Activated T-cell treated with anti-CD3 and anti-CD28 coated beads, Interleukin-2, amount 50 U/mL, for 24 hours (primary cell): Measurements from ENCODE around the gene ARHGAP1.
A peak's percentile ranks its signal among the peaks of the same experiment; 100 is the strongest.
"Not testable (repeated sequence)": the region's sequence is repeated elsewhere in the genome, so short reads cannot be mapped to it uniquely, and the experiment has no call there.

Experiments
- DNase-seq: peaks from one replicate; pipeline ENCODE4 v3.0.0-alpha.2; 2020
- H3K27ac Mint-ChIP-seq: 2 replicates; pipeline ENCODE4 v1.8.0; 2020; ENCODE audit warnings: mild to moderate bottlenecking, mixed read lengths
- H3K27me3 Mint-ChIP-seq: 2 replicates; pipeline ENCODE4 v1.8.0; 2020; ENCODE audit warnings: mixed read lengths
- H3K36me3 Mint-ChIP-seq: 2 replicates; pipeline ENCODE4 v1.8.0; 2020; ENCODE audit warnings: low read depth, mixed read lengths
- H3K4me1 Mint-ChIP-seq: 2 replicates; pipeline ENCODE4 v1.8.0; 2020; ENCODE audit warnings: low read depth, mixed read lengths
- H3K4me3 Mint-ChIP-seq: 2 replicates; pipeline ENCODE4 v1.8.0; 2020; ENCODE audit warnings: mild to moderate bottlenecking, moderate library complexity, mixed read lengths
- H3K9me3 Mint-ChIP-seq: 2 replicates; pipeline ENCODE4 v1.8.0; 2020; ENCODE audit warnings: mixed read lengths

ARHGAP1 gene

DNA sequence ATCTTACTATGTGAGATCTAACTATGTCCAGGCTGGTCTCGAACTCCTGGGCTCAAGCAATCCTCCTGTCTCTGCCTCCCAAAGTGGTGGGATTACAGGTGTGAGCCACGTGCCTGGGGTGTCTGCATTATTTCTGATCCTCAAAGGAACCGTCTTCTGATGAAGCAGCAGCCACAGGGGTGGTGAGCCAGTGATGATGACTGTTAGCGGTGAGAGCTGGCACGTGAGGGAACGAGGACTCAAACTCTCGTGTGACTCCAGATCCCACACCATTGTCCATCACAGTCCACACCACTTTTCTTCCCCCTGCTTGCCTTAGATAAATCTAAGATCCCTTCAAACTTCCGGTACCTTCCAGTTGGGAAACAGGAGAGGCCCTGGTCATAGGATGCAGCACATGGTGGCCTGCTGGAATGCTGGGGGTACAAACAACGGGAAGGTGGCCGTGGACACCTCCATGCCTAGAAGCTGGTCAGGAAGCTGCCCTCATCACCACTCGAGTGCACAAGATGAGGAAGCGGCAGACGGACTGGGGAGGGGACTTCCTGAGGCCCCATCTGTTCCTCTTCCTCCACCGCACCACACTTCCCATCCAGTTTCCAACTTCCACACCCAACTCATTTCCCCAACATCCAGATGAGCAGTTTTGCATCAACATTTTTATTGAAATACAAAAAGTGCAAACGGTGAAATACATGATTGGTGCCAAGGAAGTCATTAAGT, 23.8 kb downstream of the ARHGAP1 start:
- Mint-ChIP-seq H3K4me1 (peaks cover 58% of the 10 kb centered on the region), H3K4me3 (no peak overlapping the region), H3K27me3 (no peaks in the 10 kb centered on the region), H3K27ac (peak overlapping the region; percentile 79), H3K9me3 (no peaks in the 10 kb centered on the region), H3K36me3 (peaks cover 85% of the 10 kb centered on the region)
- no peak for DNase-seq

- Mint-ChIP-seq H3K27me3 (no peaks in the 10 kb centered on the region), H3K4me3 (no peak overlapping the region), H3K4me1 (peaks cover 65% of the 10 kb centered on the region), H3K9me3 (no peaks in the 10 kb centered on the region), H3K36me3 (peaks cover 82% of the 10 kb centered on the region), H3K27ac (peak overlapping the region; percentile 89)
- DNase-seq, result no peak
Observed at GRCh38 chr11:46675949-46676348, 24.5 kb downstream of the ARHGAP1 start.

GRCh38 chr11:46675288-46675851, 25.0 kb downstream of the ARHGAP1 start:
- DNase-seq, result no peak
- H3K4me1 Mint-ChIP-seq, result peaks cover 70% of the 10 kb centered on the region
- H3K27ac Mint-ChIP-seq, result peak overlapping the region; percentile 89
- H3K36me3 Mint-ChIP-seq, result peaks cover 81% of the 10 kb centered on the region
- no peaks in the 10 kb centered on the region for H3K9me3 Mint-ChIP-seq
- H3K27me3 Mint-ChIP-seq, result no peaks in the 10 kb centered on the region
- H3K4me3 Mint-ChIP-seq, result no peak overlapping the region

DNA sequence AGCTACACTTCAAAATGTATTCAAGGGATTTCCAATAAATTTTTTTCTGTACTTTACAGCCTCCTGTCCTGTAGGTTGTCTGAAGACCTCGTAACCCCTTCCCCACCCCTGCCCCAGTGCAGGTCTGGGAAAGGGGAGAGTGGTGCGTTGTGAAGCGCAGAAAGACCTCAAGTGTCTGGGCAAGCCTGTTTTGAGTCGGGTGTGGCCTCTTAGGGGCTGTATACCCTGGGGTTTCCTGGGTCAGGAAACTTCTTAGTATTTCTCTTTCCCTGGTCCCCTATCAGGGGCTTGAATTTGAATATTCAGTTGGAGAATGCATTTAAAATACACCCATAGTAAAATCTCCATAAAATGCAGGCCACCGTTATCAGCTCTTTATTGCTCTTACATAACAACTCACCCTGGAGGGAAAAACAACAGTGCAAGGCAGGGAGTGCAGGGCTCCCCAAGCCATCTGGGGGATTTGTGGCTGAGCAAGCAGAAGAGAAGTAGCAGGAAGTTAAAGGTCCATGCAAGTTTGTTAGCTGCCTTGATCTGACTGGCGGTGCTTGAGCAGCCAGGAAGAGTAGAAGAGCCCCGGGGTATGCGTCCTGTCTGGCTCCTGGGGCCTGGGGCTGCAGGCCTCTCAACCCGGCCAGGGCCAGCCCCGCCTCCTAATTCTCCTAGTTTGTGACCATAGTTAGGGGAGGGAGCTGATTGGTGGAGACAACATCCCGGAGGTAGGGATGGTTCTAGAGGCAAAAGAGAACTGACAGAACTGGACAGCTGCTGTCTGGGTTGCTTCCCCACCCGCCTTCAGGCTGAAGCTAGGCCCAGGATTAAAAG, 25.7 kb downstream of the ARHGAP1 start:
- H3K9me3 Mint-ChIP-seq, result no peaks in the 10 kb centered on the region
- DNase-seq, result no peak
- peaks cover 79% of the 10 kb centered on the region for H3K36me3 Mint-ChIP-seq
- H3K4me3 Mint-ChIP-seq, result no peak overlapping the region
- H3K27ac Mint-ChIP-seq, result peak overlapping the region; percentile 89
- H3K4me1 Mint-ChIP-seq, result peaks cover 76% of the 10 kb centered on the region
- no peaks in the 10 kb centered on the region for H3K27me3 Mint-ChIP-seq

GRCh38 chr11:46673713-46674462, 26.5 kb downstream of the ARHGAP1 start:
- peaks cover 79% of the 10 kb centered on the region for H3K36me3 Mint-ChIP-seq

DNA sequence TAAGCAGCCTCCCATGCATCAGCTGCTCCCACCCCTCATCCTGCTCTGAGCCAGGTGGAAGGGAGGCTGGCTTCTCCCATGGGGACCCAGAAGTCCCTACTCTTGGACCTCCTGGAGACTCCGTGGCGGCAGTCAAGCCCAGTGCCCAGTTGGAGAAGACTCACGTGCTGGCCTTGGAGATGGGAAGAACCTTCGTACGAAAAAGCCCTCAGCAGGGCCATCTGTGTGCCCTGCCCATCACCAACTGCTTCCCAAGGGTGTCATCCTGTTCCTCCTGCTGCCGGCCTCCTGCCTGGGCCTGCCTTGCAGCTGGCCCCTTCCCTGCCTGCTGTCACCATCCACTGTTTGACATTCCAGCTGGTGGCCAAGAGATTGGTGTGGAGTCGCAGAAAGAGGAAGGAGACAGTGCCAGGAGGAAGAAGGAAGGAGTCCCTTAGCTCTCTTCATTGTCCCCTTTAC, 28.0 kb downstream of the ARHGAP1 start:
- DNase-seq, result no peak
- peaks cover 80% of the 10 kb centered on the region for H3K36me3 Mint-ChIP-seq
- peaks cover 76% of the 10 kb centered on the region for H3K4me1 Mint-ChIP-seq
- peak overlapping the region; percentile 93 for H3K27ac Mint-ChIP-seq
- H3K4me3 Mint-ChIP-seq, result no peak overlapping the region
- no peaks in the 10 kb centered on the region for H3K9me3 Mint-ChIP-seq
- H3K27me3 Mint-ChIP-seq, result no peaks in the 10 kb centered on the region

More at GRCh38 chr11:46673713-46674462, 26.5 kb downstream of the ARHGAP1 start:
- Mint-ChIP-seq H3K27ac (peak overlapping the region; percentile 89), H3K27me3 (no peaks in the 10 kb centered on the region), H3K9me3 (no peaks in the 10 kb centered on the region), H3K4me1 (peaks cover 80% of the 10 kb centered on the region), H3K4me3 (no peak overlapping the region)
- DNase-seq, result no peak

- no peak for DNase-seq
- Mint-ChIP-seq H3K27ac (peak overlapping the region; percentile 93), H3K27me3 (no peaks in the 10 kb centered on the region), H3K9me3 (no peaks in the 10 kb centered on the region), H3K4me1 (peaks cover 71% of the 10 kb centered on the region), H3K36me3 (peaks cover 80% of the 10 kb centered on the region), H3K4me3 (no peak overlapping the region)
Observed at GRCh38 chr11:46671958-46672315, 28.5 kb downstream of the ARHGAP1 start.

DNA sequence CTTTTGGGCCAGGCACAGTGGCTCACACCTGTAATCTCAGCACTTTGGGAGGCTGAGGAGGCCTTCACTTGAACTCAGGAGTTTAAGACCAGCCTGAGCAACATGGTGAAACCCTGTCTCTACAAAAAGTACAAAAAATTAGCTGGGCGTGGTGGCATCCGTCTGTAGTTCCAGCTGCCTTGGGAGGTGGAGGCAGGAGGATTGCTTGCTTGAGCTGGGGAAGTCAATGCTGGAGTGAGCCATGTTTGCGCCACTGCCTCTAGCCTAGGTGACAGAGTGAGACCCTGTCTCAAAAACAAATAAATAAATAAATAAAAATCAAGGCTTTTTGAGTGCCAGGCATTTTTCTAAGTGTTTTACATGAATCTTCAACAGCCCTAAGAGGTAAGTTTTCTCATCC, 29.9 kb downstream of the ARHGAP1 start:
- not testable (repeated sequence) for DNase-seq

DNA sequence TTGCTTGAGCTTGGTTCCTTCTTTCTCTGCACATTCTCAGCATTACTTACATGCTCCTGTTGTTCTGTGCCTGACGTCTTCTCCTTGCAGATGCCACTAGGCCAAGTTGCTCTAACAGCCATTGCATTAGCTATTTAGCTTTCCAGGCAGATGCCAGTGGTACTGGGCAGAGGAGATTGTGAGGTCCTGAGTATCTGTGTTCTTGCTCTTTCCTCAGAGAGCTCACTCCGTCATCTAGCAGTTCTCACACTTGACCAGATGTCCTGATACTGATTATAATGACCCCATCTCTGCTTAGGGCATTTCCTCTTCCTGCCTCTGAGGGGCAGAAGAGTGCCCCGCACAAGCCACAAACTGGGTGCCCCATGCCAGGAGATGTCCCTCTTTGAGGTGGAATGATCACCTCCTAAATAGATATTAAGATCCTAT, 30.7 kb downstream of the ARHGAP1 start:
- Mint-ChIP-seq H3K4me1 (peaks cover 52% of the 10 kb centered on the region), H3K9me3 (no peaks in the 10 kb centered on the region), H3K4me3 (no peak overlapping the region), H3K27me3 (no peaks in the 10 kb centered on the region), H3K27ac (peak overlapping the region; percentile 34), H3K36me3 (peaks cover 86% of the 10 kb centered on the region)
- DNase-seq, result no peak

More for the DNA sequence above, 29.9 kb downstream of the ARHGAP1 start:
- peaks cover 79% of the 10 kb centered on the region for H3K36me3 Mint-ChIP-seq
- H3K9me3 Mint-ChIP-seq, H3K4me3 Mint-ChIP-seq, H3K27me3 Mint-ChIP-seq: not testable (repeated sequence)
- H3K27ac Mint-ChIP-seq, result peak overlapping the region; percentile 93
- H3K4me1 Mint-ChIP-seq, result peaks cover 60% of the 10 kb centered on the region

DNA sequence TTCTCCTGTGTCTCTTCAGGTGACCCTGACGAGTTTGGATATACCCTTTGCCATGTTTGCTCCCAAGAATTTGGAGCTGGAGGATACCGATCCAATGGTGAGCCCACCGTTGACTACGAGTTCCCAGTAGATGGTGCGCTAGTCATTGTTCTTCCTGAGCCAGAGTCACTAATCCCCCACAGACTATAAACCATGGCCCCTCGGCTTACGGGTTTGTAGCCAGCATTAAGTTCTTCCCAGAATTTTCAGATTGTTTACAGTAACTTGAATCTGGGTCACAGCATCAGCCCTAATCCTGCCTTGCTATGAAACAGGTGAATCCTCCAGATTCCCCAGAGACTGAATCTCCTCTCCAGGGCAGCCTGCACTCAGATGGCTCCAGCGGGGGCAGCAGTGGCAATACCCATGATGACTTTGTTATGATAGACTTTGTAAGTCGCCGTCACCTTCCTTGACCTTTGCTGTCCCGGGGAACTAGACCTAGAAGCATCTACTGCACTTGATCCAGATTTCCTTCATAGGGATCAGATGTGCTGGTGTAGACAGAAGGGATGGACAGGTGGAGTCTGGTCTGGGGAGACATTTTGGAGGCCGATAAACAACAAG, 31.8 kb downstream of the ARHGAP1 start:
- peak overlapping the region; percentile 69 for H3K27ac Mint-ChIP-seq
- peaks cover 87% of the 10 kb centered on the region for H3K36me3 Mint-ChIP-seq
- no peaks in the 10 kb centered on the region for H3K27me3 Mint-ChIP-seq
- peaks cover 40% of the 10 kb centered on the region for H3K4me1 Mint-ChIP-seq
- no peak for DNase-seq
- H3K4me3 Mint-ChIP-seq, result no peak overlapping the region
- no peaks in the 10 kb centered on the region for H3K9me3 Mint-ChIP-seq

GRCh38 chr11:46667043-46667481, 33.4 kb downstream of the ARHGAP1 start:
- Mint-ChIP-seq H3K27ac (peak overlapping the region; percentile 65), H3K27me3 (no peaks in the 10 kb centered on the region), H3K4me3 (no peak overlapping the region), H3K9me3 (no peaks in the 10 kb centered on the region), H3K36me3 (peaks cover 84% of the 10 kb centered on the region), H3K4me1 (peaks cover 26% of the 10 kb centered on the region)
- DNase-seq, result no peak

GRCh38 chr11:46666516-46666915, 33.9 kb downstream of the ARHGAP1 start:
- Mint-ChIP-seq H3K9me3 (no peaks in the 10 kb centered on the region), H3K4me3 (no peak overlapping the region), H3K27me3 (no peaks in the 10 kb centered on the region), H3K27ac (peak overlapping the region; percentile 65), H3K4me1 (peaks cover 21% of the 10 kb centered on the region), H3K36me3 (peaks cover 85% of the 10 kb centered on the region)
- no peak for DNase-seq

GRCh38 chr11:46665356-46665755, 35.1 kb downstream of the ARHGAP1 start:
- H3K9me3 Mint-ChIP-seq, result no peaks in the 10 kb centered on the region
- no peak for DNase-seq
- H3K27me3 Mint-ChIP-seq, result no peaks in the 10 kb centered on the region
- no peak overlapping the region for H3K27ac Mint-ChIP-seq
- H3K4me1 Mint-ChIP-seq, result peaks cover 10% of the 10 kb centered on the region
- H3K4me3 Mint-ChIP-seq, result no peak overlapping the region
- H3K36me3 Mint-ChIP-seq, result peaks cover 82% of the 10 kb centered on the region

DNA sequence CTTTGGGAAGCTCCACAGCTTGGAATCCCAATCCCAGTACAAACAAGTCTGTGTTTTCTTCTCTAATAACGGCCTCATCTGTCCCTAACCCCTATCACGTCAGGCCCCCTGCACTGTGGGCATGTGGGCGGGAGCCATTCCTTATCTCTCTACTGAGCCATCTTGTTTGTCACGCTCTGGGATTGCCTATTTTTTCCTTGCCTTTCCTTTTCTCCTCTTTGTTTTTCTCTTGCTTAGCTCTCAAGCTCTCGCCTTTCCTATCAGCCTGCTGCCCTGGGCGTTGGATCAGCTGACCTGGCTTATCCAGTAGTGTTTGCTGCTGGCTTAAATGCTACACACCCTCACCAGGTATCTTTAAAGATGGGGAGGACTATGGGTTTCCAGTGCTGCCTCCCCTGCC, 35.8 kb downstream of the ARHGAP1 start:
- H3K4me1 Mint-ChIP-seq, result peaks cover 4% of the 10 kb centered on the region
- peaks cover 84% of the 10 kb centered on the region for H3K36me3 Mint-ChIP-seq
- H3K27me3 Mint-ChIP-seq, result no peaks in the 10 kb centered on the region
- H3K9me3 Mint-ChIP-seq, result no peaks in the 10 kb centered on the region
- no peak for DNase-seq
- H3K4me3 Mint-ChIP-seq, result no peak overlapping the region
- no peak overlapping the region for H3K27ac Mint-ChIP-seq
